RCC 7860 (cell line): ENCODE data around the gene SLC25A21.

Experiments used
- DNase-seq: peaks from one replicate; pipeline ENCODE4 v3.0.0-alpha.2; 2015; ENCODE audit warnings: low spot score
- FAIRE-seq: peaks from 2 replicates; lab custom pipeline; 2012; peaks lifted over from hg19 to GRCh38; lab: Jason Lieb, UNC

SLC25A21 gene

DNA sequence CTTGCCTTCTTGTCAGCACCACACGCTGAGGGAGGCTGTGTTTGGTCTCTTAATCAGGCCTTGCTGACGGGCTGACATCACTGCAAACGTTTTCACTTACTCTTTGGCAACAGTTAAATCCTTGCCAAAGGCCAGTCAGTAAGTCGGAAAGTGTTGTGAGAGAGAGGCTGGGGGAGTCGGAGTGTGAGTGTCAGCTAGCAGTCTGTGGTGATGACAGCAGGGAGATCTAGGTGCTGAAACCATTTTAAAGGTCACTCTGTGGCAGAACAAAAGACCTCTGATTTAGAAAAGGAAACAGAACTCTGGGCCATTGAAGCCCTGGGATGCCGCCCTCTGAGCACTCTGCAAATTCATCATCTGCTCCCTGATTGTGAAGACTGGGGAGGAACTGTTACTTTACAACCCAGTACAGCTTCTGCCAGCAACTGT, 367.3 kb downstream of the SLC25A21 start:
- no peak for DNase-seq
- FAIRE-seq: no peak

DNA sequence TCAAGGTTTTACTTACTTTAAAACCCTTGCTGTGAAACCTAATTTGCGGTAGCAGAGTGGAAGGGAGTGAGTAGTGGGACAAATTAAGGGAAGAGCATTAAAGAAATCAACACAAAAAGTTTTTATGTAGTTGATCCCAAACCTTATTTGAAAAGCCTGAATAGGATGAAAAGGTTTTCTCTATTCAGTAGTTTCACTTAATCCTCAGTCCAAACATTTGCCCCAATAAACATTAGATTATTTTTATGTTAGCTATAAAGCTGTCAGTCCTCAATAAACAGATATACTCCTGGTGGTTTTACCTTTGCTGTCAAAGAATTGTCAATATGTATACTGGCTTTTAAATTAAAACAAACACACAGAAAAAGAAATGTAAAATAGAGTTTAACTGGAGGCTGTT, 374.8 kb downstream of the SLC25A21 start:
- no peak for DNase-seq
- FAIRE-seq: no peak

DNA sequence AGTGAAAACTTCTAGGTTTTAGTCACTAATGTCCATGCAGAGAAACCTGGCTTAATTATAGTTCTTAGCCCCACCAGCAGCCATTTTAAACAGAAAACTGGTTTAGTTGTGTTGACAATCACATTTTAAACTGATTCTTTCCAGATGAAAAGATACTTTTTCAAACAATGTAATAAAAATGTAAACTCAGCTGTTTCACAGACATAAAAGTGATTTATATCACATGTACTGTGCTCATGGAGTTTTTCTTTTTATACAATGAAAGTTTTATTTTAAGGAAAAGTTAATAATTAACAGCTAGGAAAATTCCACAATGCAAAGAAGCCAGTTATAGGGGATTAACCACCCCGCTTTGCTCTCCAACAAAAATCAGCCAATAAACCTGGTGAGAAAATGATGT, 381.0 kb downstream of the SLC25A21 start:
- FAIRE-seq (no peak), DNase-seq (no peak)

DNA sequence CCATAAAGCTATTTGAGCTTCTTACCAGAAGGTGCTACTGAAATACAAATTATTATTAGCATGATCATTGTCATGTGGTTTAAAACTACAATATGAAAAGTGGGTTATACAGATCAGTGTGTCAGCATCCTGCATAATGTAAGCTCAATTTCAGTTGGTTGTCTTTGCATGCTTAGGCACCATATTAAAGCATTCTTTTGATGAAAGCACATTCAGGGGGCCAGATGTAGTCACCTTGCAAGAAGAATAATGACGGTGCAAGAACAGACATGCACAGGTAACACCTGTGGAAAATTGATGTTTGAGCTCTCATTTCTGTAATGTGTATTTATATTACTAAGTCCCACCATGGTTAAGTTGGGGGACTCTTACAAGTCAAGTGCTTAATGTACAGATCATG, 386.9 kb downstream of the SLC25A21 start:
- DNase-seq (no peak), FAIRE-seq (no peak)

DNA sequence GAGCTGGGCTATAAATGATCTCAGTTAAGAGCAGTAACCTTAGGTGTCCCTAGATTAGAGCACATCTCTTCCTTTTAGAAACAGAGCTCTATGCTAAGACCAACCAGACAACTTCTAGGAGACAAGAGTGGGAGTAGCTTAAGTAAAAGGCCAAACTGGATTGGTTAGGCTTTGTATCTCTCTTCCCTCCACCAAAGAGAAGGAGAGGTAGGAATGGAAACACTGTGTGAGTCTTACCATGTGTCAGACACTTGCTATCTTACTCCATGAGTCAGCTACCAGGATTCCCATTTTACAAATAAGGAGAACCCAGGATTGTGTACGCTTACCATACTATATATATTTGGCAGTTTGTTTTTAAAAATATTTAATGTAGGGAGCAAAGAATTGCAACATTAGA, 387.9 kb downstream of the SLC25A21 start:
- DNase-seq (no peak), FAIRE-seq (no peak)

DNA sequence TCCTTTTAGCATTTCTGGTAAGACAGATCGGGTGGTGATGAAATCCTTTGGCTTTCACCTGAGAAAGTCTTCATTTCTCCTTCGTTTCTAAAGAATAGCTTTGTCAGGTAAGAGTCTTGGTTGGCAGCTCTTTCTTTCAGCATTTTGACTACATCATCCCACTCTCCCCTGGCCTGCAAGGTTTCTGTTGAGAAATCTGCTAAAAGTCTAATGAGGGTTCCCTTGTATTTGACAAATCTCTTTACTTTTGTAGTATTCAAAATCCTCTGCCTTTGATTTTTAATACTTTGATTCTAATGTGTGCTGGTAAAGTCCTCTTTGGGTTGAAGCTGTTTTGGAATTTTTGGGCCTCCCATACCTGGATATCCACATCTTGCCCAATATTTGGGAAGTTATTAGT, 390.5 kb downstream of the SLC25A21 start:
- FAIRE-seq (no peak), DNase-seq (no peak)

DNA sequence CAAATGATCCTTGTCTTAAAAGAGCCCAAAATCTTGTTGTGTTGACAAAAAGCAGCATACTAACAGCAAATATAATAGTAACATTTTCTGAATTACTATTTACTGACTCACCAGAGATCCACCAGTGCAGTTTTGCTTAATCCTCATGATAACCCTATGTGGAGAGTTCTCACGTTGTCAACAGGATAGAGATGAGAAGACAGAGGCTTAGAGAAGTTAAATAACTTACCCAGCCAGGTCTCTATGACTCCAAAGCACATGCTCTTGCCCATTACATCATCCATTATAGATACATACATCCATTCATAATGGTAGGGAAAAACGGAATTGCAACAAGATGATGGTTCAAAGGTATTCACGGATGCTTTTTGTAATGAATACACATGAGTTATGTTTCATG, 398.8 kb downstream of the SLC25A21 start:
- FAIRE-seq: no peak

DNA sequence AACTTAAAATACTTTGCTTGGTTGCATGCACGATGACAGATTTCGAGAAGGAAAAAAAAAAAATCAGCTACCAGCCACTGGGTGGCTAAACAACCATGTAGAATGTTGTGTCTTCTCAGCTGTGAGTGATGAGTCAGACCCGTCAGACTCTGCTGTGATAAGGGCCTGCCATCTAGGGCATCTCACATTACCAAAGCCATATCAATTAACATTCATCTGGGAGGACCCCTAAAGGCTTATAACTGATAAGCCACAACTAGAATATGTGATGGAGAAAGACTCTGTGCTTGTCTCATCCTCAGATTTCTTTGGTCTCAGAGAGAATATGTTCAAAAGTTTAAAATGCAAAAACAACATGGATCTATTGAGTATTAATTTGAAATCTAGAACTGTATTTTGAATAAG, 399.3 kb downstream of the SLC25A21 start:
- FAIRE-seq (no peak), DNase-seq (peak; percentile 3)

More for the DNA sequence above, 398.8 kb downstream of the SLC25A21 start:
- peak; percentile 3 for DNase-seq

DNA sequence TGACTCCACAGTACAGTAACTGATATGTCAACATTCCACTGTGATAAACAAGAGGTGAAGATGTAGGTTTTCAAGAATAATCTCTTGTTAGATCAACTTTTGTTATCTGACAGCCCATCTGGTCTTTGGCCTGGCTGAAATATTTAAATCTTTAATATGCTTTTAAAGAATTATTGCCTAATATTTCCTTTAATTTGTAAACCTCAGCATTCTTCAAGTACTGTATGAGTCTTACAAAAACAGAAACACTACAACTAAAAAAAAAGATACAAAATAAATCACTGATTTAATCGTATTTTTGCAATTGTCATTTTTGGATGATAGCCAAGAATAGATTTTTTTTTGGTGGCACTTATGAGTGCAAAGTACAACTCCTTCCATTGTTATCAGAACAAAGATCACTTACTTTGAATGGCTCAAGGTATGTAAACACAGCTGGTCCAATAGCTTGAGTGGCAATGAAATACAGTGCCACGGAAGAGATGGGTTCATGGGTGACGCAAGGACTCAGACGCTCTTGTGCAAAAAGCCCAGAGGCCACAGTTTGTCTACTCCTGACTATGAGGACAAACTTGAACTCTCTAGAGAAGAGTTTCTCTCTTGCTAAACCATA, 401.3 kb downstream of the SLC25A21 start:
- DNase-seq (no peak), FAIRE-seq (no peak)

DNA sequence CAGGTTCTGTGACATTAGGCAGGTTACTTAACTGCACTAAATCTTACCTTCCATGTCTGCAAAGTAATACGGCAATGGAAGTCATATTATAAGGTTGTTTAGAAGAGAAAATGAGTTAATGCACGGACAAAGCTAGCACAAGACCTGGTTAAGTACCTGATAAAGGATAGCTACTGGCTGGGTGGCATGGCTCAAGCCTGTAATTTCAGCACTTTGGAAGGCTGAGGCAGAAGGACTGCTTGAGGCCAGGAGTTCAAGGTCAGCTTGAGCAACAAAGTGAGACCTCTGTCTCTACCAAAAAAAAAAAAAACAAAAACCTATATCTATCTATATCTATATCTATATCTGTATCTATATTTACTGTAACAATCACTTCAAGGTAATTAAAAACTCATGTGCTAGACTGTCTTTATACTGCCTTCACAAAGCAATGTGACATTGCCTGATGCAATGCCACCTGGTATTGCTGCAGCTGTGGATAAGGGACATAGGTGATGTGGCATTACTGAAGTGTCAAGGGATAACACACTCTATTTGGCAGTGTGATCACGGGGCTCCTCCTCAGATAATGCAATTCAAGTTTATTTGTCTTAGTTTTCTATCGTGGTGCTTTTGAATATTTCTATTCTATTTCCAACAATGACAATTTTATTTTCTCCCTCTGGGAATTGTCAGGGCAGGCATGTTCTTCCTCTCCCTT, 403.6 kb downstream of the SLC25A21 start:
- FAIRE-seq (no peak), DNase-seq (no peak)

DNA sequence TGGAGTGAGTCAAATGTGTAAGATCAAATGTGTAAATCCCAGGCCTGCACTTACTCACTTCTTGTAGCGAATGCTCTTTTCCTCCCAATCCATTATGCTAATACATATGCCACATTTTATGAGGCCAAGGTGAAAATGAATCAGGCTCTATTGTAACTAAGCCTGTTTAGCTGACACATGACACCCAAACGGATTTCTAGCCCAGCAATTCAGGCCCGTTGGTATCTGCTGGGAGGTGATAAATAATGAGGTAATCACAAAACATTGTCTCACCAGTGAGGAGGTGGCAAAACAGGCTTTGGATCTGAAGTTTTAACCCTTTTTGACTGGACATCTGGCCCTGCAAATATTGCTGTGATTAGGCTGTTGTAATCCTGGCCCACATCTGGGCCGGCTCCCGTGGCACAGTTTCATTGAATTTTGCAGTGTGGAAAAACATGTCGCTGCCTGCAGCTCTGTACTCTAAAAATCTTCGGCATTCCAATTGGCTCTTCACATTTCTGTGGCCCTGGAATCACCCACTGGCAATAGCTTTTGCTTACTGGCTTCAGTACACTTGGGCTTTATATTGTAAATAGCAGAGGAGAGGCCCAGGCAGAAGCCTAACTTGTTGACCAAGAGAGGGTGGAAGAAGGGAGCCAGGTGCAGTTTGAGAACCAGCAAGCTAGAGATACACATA, 404.7 kb downstream of the SLC25A21 start:
- FAIRE-seq (no peak), DNase-seq (no peak)

DNA sequence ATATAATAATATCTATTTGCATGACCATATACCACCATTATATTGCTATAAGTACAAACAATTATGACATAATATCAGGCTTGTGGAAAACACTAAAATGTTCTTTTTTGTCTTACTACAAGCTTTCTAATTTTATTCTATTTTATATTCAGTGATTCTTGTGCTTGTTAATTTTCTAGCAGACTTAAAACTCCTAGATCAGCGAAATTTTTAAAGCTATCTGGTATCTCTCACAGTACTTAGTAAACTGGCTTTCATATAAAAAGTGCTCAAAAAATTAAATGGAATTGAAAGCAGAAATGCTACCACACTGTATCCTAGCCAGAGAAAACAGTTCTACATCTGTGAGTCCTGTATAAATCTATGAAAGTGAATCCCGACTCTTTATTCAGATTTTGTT, 405.4 kb downstream of the SLC25A21 start:
- DNase-seq (no peak), FAIRE-seq (no peak)

DNA sequence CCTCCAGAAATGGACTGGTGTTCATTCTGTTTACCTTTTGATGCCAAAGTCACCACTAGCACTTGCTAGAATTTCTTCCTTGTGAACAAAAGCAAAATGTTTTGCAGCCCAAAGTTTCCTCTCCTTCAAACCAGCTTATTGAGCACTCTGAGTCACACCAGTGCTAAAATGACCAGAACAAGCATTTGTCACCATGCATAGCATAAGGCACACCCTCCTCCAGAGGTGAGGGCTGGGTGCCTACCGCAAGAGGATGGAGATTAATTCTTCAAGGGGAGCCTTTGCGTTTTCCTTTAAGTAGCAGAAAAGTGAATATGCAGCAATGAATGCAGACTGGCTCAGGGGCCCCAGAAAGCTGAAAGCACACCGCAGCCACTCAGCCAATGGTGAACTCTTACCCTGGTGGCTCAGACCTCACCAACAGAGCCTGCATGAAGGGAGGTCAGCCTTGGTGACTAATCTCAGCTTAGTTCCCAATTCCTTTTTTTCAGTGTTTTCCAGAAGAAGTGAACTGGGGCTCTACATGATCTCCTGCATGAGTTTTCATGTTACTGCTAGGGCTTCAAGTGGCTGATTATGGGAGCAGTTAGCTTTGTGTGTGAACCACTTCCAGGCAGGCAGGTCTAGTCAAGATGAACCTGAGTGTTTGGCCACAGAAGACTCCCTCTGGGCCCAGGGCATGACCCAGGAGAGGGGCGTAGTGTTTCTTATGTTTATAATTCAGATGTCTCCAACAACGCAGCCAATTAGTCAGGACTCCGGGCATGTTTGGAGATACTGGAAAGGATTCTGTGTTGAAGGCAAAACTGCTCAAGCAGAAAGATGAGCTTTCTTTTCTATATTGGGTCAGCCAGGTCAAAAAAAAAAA, 414.4 kb downstream of the SLC25A21 start:
- DNase-seq: no peak

DNA sequence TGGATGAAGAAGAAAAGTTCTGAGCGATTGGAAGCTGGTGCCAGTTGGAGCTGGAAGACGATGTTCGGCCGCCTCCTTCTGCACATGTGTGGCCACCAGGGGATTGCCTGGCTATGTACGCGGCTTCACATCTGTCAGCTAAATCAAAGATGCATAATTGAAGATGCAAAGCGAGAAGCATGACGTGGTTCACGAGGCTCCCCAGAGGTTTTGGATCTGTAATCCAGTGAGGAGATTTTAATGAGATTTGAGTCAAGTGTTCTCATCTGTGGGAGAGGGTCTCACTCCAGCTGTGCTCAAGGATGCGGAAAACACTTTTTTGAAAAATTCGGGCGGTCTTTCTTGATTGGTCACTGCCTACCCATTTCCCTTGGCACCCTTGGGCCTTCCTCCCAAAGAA, 416.2 kb downstream of the SLC25A21 start:
- DNase-seq: no peak
- no peak for FAIRE-seq

More for the DNA sequence above, 414.4 kb downstream of the SLC25A21 start:
- FAIRE-seq: no peak

DNA sequence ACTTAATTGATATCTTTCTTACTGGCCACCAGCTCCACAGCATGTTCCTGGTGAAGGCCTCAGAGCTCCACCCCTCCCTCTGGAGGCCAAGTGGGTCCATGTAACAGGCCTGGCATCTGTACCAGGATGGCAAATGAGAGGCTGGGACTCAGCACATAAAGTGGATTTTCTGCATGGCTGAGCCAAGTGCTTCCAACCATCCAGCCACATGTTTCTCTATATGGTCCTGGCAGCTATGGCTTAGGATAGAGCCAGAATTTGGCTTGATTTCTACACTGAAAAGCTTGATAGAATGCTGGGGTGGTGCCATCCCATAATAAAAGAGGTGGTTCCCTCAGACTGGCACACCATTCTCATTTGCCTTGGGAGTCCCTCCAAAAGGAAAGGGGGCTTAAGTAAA, 416.6 kb downstream of the SLC25A21 start:
- no peak for FAIRE-seq
- DNase-seq: no peak

DNA sequence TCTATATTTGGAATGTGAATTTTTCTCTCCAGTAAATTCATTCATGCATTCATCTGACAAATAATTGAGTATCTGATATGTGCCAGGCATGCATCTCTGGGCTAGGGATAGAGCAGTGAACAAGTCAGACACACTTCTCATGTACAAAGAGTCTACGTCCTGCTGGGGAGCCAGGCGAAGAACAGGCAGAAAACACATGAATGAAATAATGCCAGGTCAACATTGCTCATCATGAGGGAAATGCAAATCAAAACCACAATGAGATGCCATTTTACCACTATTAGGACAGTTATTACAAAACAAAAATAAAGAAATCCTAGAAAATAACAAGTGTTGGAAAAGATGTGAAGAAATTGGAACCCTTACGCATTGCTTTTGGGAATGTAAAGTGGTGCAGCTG, 420.5 kb downstream of the SLC25A21 start:
- DNase-seq (no peak), FAIRE-seq (no peak)

DNA sequence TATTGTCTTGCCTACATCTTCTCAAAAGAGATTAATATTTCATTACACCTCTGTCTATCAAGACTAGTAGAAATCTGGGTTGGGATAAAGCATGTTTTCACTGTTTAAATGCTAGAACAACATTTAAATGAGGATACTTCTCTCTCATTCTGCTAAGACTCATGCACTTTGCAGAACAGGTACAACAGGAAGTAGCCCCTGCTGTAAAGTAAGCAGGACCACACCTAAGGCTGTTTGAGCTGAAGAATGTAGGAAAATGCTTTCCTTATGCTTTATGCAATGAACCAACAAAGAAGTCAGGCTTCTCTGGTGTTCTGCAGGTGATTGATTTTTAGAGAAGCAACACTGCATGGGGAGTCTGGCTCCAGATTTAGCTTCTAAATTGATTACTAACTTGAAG, 421.3 kb downstream of the SLC25A21 start:
- DNase-seq: no peak
- FAIRE-seq: no peak

DNA sequence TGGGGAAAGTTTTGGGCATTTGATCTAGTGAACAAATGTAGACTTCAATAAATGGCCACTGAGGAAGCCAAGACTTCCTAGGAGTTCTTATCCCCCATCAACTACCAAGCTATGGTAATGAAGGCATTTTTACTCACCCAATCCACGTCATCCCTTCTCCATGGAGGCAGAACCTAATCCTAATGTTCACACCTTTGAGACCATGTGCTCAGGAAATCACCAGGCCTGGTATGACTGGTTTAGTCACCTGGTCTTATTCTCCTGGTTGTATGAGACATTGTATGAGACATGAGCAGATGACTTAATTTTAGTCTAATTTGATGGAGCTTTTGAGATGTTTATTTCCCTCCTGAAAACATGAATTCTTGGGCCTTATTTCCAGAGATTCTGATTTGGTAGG, 422.2 kb downstream of the SLC25A21 start:
- FAIRE-seq (no peak), DNase-seq (no peak)

DNA sequence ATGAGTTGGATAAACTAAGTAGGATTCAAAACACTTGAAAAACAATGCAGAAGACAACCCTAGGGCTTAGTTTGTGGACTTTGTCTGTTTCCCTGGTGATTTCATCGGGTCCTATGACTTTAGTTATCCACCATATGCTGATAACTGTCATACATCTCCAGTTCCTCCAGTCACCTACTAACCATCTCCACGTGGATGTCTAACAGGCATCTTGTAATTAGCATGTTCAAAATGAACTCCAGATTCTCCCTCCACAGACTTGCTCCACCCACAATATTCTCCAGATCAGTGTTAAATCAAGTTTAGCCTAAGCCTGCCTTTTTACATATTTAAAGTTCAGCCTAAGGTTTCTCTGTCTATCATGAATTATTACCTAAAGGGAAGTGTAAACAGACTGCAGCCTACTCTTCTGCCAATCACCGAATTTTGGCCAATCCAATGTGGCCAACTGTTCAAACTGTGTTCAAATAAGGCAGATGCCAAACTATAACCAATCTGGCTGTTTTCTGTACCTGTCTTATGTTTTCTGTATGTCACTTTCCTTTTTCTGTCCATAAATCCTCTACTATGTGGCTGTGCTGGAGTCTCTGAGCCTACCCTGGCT, 423.7 kb downstream of the SLC25A21 start:
- DNase-seq: no peak
- FAIRE-seq: no peak

DNA sequence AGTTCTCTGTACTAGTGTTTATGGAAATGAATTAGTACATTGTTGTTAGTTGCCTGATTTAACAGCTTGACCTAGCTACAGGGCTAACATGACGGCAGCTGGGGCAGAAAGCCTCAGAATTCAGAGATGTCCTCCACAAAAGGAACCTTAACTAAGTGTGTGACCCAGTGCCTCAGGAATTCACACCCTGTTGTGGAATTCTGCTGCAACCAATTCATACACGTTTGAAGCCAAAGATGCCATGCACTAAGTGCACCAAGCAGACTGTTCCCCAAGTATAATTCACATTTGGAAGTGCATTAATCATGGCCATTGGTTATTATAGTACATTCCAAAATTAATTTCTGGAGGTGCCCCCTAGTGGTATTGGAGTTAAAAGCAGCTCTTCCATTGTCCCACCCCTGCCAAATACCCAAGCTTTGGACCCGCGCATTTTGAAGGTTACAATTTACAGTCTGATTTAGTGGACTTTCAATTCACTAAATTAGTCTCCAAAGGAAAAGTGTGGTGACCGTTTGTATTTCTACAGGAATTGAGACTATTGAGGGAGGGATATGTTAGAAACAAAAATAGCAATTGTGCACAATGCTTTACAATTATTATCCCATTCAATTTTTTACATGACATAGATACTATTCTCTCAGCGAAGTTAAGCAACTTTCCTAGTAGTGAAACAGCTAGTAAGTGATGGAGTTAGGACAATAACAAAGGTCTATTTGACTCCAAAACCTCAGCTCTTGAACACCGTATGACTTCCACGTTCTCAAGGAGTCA, 424.8 kb downstream of the SLC25A21 start:
- no peak for FAIRE-seq

More for the DNA sequence above, 424.8 kb downstream of the SLC25A21 start:
- no peak for DNase-seq
